NCI-H1417 treated with DMSO at 0.1 percent for 48 hours (cell line): Measurements from ENCODE around the gene PNPLA2.

Source experiments
- DNase-seq: peaks from one replicate; lab custom pipeline; 2025; lab: John Stamatoyannopoulos, UW

PNPLA2 gene

GRCh38 chr11:860234-861104, 41.8 kb downstream of the PNPLA2 start:
- DNase-seq = no peak

DNA sequence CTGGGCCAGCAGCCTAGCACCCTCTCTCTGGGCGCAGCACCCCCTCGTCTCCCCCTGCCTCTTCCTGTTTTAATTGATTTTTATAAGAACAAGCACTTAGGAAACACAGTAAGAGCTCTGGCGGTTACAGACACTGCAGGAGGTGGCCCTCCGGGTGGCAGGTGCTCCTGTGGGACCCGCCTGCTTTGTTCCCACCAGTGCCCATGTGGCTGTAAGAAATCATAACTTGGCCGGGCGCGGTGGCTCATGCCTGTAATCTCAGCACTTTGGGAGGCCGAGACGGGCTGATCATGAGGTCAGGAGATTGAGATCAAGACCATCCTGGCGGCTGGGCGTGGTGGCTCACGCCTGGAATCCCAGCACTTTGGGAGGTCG, 42.4 kb downstream of the PNPLA2 start:
- peak; percentile 7 for DNase-seq

DNA sequence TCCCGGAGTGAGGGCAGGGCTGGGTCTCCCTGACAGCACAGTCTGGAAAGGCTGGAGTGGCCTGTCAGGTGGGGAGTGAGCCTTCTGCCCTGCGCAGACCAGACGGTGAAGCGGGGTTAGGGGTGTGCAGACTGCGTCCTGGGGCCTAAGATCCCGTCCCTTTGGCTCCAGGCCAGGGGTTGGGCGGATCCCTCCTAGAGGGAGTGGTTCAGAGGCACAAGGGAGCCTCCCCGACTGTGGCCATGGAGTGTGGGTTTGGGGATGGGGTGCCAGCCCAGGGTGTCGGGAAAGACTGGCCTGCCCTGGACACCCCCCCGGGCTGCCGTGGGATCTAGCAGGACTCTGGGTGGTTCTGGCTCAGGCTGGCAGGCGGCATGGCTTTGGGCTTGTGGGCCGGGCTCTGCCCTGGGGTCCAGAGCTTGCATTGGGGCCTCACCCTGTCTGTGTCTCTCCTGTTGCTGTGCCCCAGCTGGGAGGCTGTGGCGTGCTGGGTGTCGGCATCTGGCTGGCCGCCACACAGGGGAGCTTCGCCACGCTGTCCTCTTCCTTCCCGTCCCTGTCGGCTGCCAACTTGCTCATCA, 43.5 kb downstream of the PNPLA2 start:
- no peak for DNase-seq

DNA sequence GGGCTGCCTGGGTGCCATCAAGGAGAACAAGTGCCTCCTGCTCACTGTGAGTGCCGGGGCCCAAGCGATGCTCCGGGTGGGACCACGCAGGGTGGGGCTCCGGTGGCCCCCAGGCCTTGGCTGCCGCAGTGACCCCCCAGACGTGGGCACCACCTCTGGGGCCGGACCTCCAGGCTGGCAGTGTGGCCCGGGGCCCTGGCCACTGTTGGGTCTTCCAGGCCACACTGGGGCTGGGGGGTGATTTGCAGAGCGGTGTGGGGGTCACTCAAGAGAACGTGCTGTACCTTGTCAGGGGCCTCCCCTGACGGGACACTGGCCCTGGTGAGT, 43.9 kb downstream of the PNPLA2 start:
- no peak for DNase-seq

GRCh38 chr11:863023-863909, 44.6 kb downstream of the PNPLA2 start:
- no peak for DNase-seq

GRCh38 chr11:863910-864827, 45.5 kb downstream of the PNPLA2 start:
- DNase-seq = no peak

DNA sequence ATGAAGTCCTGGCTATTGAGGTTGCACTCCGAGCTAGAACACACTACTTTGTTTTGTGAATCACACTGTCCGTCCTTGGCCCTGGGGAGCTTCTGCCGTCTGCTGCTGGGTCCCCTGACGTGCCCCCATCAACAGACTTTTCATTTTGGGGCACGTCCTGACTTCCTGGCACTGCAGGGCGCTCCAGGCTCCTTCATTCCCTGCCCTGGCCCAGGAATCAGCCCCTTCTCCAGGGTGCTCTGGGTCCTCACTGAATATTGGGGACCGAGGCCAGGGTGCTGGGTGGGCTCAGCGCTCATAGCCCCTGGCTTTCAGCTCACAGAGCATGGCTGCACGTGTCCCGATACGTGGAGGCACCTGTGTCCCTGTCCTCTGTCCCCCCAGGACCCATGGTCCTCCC, 46.2 kb downstream of the PNPLA2 start:
- no peak for DNase-seq

GRCh38 chr11:865462-866430, 47.0 kb downstream of the PNPLA2 start:
- no peak for DNase-seq

DNA sequence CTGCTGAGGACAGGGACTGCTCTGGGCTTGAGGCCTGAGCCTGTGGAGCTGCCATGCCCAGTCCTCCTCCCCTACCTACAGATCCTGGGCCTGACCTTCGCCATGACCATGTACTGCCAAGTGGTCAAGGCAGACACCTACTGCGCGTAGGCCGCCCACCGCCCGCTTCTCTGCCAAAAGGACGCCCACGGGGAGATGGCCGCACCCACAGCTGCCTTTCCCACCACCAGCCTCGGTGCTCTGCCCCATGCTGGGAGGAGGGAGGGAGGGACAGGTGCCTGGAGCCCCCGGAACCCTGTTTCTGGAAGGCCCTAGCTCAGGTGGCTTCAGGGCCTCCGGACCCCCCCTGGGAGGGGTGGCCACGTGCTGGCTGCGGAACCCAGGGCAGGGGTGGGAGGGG, 47.8 kb downstream of the PNPLA2 start:
- no peak for DNase-seq

DNA sequence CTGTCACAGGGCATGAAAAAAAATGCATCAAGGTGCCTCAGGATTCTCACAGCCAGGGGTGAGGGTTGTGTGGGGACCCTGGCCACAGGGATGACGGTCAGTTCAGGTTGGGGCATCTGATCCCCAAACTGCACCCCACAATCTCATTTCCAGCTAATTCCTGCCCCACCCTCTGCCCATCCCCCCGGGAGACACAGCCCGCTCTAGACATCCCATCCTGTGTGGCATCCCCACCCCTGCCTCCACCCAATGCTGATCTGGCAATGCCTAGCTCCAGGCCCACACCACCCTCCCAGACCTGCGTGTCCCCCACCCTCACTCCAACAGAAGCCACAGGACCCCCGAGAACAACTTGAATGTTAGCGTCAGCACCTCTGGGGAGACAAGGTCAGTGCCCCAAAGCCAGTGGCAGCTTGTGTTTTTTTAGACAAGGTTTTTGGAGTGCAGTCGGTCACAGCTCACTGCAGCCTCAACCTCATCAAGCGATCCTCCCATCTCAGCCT, 49.2 kb downstream of the PNPLA2 start:
- DNase-seq = no peak

DNA sequence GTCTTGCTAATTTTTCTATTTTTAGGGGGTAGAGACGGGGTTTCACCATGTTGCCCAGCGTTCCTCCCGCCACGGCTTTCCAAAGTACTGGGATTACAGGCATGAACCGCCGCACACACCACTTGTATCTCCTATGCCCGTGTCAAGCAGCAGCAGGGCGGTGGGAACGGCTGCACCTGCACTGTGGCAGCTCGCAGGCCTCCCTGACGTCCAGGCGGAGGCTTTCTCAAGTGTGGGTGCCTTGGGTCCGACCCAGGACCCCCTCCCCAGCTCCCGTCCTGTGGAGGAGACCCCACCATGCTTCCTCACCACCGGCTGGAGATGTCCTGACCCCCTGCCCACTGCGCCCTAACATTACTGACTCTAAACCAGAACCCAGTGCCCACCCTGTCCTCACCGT, 49.7 kb downstream of the PNPLA2 start:
- no peak for DNase-seq

- no peak for DNase-seq
Measured at GRCh38 chr11:868802-869201, 50.1 kb downstream of the PNPLA2 start.

GRCh38 chr11:869399-870126, 50.8 kb downstream of the PNPLA2 start:
- DNase-seq = no peak

DNA sequence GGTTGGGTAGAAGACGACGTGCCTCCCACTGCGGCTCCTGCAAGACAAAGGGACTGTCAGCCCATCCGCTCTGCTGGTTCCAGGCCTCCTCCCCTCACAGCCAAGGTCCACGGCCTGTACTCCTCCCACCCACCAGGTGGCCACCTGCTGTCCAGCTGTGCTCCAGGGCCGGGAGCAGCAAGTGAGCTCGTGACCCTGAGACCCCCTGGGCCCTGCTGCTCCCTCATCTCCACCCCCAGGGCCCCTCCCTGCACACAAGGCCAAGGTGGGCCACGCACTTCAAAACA, 51.4 kb downstream of the PNPLA2 start:
- DNase-seq = no peak

GRCh38 chr11:870418-870817, 51.7 kb downstream of the PNPLA2 start:
- no peak for DNase-seq

DNA sequence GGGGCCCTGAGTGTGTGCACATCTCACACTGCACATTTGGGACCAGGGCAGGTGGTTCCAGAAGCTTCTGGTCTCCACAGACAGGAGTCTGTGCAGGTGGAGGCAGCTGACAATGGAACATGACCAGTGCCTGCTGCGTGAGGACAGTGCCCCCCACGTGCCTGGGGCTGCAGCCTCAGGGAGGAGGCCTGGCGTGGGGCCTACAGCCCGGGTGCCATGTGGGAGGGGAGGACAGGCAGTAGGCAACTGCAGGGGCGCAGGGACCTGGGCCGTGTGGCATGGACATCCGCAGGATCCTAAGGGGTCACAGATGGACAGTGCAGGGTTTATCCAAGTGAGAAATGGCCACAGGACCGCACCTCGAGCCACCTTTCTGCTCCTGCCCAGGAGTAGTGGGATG, 52.8 kb downstream of the PNPLA2 start:
- DNase-seq = no peak

DNA sequence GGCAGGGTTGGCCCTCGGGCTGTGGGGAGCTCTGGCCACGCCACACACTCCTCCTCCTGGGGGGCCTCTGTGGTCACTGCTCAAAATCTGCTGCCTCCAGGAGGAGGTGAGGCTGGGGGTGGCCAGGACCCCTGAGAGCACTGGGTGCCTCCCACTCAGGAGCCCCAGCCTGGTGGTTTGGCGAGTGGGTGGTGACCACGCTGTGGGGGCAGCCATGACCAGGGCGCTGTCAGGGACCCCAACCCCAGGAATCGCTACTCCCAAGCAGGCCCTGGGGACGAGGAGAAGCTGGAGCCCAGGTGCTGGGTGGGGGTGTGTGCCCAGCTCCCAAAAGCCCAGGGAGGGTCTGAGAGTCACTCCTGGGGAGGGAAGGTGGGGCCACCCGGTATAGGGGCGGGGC, 54.1 kb downstream of the PNPLA2 start:
- DNase-seq = no peak

DNA sequence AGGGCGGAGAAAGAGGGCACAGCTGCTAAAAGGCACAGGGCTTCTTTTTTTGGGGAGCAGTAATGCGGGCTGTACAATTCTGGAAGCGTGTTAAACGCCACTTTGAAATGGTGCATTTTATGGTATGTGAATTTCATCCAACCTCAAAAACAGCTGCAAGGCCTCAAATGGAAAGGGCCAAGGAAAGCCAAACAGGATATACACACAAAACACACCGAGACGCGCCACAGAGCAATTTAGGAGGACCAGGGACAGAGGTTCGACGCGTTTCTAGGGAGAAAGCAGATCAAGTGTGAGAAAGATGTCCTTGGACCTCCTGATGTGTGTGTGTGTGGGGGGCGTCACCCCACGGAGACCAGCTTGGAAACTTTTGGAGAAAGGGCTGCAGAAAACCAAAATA, 55.0 kb downstream of the PNPLA2 start:
- DNase-seq = no peak
